ENCODE results near the gene EEFSEC. TPM values are rescaled to one million over a fixed set of nuclear protein-coding genes. Genes with fewer than 3 reads are reported as not detected.

EEFSEC gene
- polyA plus RNA-seq, 1 experiment = 16.3 TPM

GRCh38 chr3:128379367-128380160, 226.3 kb downstream of the EEFSEC start:
- POLR2A ChIA-PET = no interaction called here
- TF ChIP-seq, protein P1, sequence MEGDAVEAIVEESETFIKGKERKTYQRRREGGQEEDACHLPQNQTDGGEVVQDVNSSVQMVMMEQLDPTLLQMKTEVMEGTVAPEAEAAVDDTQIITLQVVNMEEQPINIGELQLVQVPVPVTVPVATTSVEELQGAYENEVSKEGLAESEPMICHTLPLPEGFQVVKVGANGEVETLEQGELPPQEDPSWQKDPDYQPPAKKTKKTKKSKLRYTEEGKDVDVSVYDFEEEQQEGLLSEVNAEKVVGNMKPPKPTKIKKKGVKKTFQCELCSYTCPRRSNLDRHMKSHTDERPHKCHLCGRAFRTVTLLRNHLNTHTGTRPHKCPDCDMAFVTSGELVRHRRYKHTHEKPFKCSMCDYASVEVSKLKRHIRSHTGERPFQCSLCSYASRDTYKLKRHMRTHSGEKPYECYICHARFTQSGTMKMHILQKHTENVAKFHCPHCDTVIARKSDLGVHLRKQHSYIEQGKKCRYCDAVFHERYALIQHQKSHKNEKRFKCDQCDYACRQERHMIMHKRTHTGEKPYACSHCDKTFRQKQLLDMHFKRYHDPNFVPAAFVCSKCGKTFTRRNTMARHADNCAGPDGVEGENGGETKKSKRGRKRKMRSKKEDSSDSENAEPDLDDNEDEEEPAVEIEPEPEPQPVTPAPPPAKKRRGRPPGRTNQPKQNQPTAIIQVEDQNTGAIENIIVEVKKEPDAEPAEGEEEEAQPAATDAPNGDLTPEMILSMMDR (IDR thresholded peaks at IDR 0.05; ENCODE audit: insufficient read depth, low read depth, low read length) = no peak

DNA sequence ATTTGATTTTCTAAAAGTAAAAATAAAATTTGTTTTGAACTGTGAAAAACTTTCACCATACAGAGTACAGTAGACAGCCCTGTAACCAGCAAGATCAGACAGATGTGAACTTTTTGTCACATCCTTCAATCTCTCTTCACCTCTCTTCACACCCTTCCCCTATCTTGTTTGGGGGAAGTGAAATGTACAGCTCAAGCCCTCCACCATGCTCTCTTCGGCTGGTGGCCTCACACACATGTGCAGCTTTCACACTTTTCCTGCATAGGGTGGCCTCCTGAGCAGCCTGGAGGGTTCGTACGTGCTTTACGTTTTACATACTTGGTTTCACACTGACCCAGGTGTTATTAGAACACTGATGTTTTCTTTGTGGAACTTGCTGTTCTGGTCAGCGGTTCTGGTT, 227.0 kb downstream of the EEFSEC start:
- DNase-seq (ENCODE audit: low read depth) = no peak
- CTCF ChIA-PET = no interaction called here
- Histone ChIP-seq H3K4me3 (ENCODE audit: low read depth, low read length) (no peak overlapping the region), H3K36me3 (ENCODE audit: control insufficient read depth, insufficient read depth, low read length) (no peaks in the 10 kb centered on the region), H3K27me3 (ENCODE audit: control insufficient read depth, insufficient read depth, low read length) (no peaks in the 10 kb centered on the region)
- POLR2A ChIA-PET = no interaction called here
- TF ChIP-seq, protein P1 (IDR thresholded peaks at IDR 0.05; ENCODE audit: insufficient read depth, low read depth, low read length) = no peak

More at GRCh38 chr3:128379367-128380160, 226.3 kb downstream of the EEFSEC start:
- no peaks in the 10 kb centered on the region for H3K27me3 ChIP-seq (ENCODE audit: control insufficient read depth, insufficient read depth, low read length)
- no peak for DNase-seq (ENCODE audit: low read depth)
- H3K36me3 ChIP-seq (ENCODE audit: control insufficient read depth, insufficient read depth, low read length) = no peaks in the 10 kb centered on the region
- H3K4me3 ChIP-seq (ENCODE audit: low read depth, low read length) = no peak overlapping the region
- CTCF ChIA-PET = no interaction called here

GRCh38 chr3:128380719-128381118, 227.4 kb downstream of the EEFSEC start:
- ChIA-PET CTCF (no interaction called here), POLR2A (no interaction called here)
- H3K27me3 ChIP-seq (ENCODE audit: control insufficient read depth, insufficient read depth, low read length) = no peaks in the 10 kb centered on the region
- TF ChIP-seq, protein P1 (IDR thresholded peaks at IDR 0.05; ENCODE audit: insufficient read depth, low read depth, low read length) = no peak
- no peak for DNase-seq (ENCODE audit: low read depth)
- no peak overlapping the region for H3K4me3 ChIP-seq (ENCODE audit: low read depth, low read length)
- no peaks in the 10 kb centered on the region for H3K36me3 ChIP-seq (ENCODE audit: control insufficient read depth, insufficient read depth, low read length)

DNA sequence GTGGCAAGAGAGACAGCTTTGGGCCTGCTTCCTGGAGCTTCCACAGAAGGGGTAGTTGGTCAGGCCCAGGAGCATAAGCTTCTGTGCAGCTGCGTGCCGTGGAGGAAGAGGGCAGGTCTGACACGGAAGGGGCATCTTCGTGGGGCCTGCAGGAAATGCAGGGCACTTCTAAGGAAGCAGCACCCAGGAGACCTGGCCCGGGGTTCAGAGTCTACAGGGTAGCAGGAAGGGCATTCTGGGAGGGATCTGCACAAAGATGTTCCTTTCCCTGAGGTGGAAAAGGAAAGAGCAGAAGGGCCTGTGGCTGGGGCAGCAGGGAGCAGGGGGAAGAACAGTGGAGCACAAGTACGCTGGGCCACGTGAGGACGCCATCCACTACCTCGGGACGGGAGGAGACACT, 228.3 kb downstream of the EEFSEC start:
- Histone ChIP-seq H3K4me3 (ENCODE audit: low read depth, low read length) (no peak overlapping the region), H3K36me3 (ENCODE audit: control insufficient read depth, insufficient read depth, low read length) (no peaks in the 10 kb centered on the region), H3K27me3 (ENCODE audit: control insufficient read depth, insufficient read depth, low read length) (no peaks in the 10 kb centered on the region)
- TF ChIP-seq, protein P1 (IDR thresholded peaks at IDR 0.05; ENCODE audit: insufficient read depth, low read depth, low read length) = no peak
- ChIA-PET POLR2A (no interaction called here), CTCF (interaction anchor here (1.0 to 1.2 kb wide), 2 partner anchors 9 to 11 kb away, joined by 3 read pairs; no protein-coding TSS in a partner anchor)
- no peak for DNase-seq (ENCODE audit: low read depth)

- TF ChIP-seq, protein P1 (IDR thresholded peaks at IDR 0.05; ENCODE audit: insufficient read depth, low read depth, low read length) = no peak
- H3K27me3 ChIP-seq (ENCODE audit: control insufficient read depth, insufficient read depth, low read length) = no peaks in the 10 kb centered on the region
- ChIA-PET CTCF (interaction anchor here (0.7 to 1.2 kb wide), 2 partner anchors 12 to 47 kb away, joined by 3 to 4 read pairs; no protein-coding TSS in a partner anchor), POLR2A (no interaction called here)
- no peak for DNase-seq (ENCODE audit: low read depth)
- no peak overlapping the region for H3K4me3 ChIP-seq (ENCODE audit: low read depth, low read length)
- H3K36me3 ChIP-seq (ENCODE audit: control insufficient read depth, insufficient read depth, low read length) = no peaks in the 10 kb centered on the region
These were observed 229.0 kb downstream of the EEFSEC start for GRCh38 chr3:128382221-128382807.

Data from BJ (cell line).